GM21528 (cell line): ENCODE measurements around the gene PPTC7.

Experiments
- ATAC-seq: cut with Tn5 transposase; IDR thresholded peaks from one replicate; pipeline ENCODE4 v1.9.1; 2021; ENCODE audit warnings: mild to moderate bottlenecking, moderate library complexity; ENCODE audit not compliant: unreplicated experiment, low FRiP score

PPTC7 gene

GRCh38 chr12:110501399-110501751, 81.7 kb downstream of the PPTC7 start:
- no peak for ATAC-seq

DNA sequence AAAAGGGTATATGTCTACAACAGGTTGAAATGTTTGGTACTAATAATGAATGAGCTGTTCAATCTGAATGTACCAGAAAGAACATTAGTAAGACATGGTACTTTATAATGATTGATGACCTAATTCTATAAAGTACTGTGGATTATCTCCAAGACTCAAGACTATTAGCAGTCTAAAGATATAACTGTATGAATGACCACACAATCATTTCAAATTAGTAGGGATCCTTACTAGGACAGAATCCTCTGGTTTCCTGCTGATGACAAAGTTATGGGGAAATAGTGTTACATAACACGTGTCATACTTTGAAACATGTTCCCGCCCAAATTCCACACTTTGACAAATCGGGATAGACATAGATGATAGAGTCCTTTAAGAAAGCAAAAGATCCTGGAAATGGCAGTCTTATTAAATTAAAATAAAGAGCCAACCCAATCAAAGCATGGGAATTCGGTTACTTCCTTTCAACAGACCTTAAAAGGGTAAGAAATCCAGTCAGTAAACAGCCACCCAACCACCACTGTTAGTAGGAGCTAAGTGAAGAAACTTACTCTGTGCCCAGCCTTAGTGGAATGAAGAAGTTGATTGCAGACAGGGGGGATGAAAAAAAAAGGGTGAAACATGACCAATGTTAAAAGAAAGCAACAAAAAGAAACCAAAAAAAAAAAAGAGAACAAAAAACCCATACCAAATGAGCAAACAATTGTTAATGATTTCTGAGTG, 84.0 kb downstream of the PPTC7 start:
- ATAC-seq: no peak
